ENCODE results near the gene LMO3.

DNA sequence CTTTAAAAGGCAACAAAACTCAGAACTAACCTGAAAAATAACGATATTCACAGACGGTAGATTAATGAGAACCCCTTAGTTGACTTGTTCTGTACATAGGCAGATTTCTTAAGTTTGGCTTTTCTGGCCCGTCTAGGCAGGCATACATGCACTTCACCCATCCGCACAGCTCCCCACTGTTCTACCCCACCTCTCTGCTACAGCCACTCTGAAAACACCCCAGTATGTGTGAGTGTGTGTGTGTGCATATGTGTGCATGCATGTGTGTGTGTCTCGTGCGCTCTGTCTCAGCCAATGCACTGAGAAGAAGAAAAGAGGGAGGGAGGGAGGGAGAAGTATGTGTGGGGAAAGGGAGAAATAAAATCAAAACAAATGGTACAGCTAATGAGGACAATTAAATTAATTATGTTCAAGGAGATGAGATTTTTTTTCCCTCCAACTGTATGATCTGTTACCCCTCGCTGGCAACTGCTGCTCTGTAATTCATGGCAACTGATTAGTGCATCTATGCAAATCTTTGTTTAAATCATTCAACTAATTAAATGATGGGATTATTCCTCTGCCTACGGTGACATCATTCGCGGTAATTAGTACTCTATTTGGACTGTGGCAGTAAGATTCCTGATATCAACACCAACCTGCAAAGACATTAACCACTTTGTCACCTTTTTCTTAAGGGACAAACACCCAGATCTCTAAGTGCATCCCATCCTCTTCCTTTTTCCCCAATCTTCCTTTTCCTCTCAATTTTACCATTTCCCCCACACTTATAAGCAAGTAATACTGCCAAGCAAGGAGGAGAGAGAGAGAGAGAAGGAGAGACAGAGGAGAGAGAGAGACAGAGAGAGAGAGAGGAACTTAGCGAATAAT is 2.2 kb upstream of the LMO3 start:
- TF ChIP-seq POLR2A (IDR thresholded peaks at IDR 0.05) (no peak), CTCF (IDR thresholded peaks at IDR 0.05) (no peak), POLR2AphosphoS5 (IDR thresholded peaks at IDR 0.05) (no peak), EP300 (IDR thresholded peaks at IDR 0.05) (no peak)
